ENCODE data around the gene CTDSPL. TPM values are rescaled to one million over a fixed set of nuclear protein-coding genes. Genes with fewer than 3 reads are reported as not detected.

Gene CTDSPL
- total and polyA plus RNA-seq, 2 of the 13 experiments (the other 11 are each of a cell fraction or from before 2014, with no cell fraction given), result 26.1 to 142 TPM

GRCh38 chr3:37986479-37987314, 125.0 kb downstream of the CTDSPL start (continued):
- TF ChIP-seq DRAP1 (CRISPR knock-in tag; IDR thresholded peaks at IDR 0.05) (no peak), PLSCR1 (CRISPR knock-in tag; IDR thresholded peaks at IDR 0.05; ENCODE audit: borderline replicate concordance) (no peak), ZNF816 (CRISPR knock-in tag; IDR thresholded peaks at IDR 0.05; ENCODE audit: borderline replicate concordance) (no peak), YEATS4 (CRISPR knock-in tag; IDR thresholded peaks at IDR 0.05; ENCODE audit: borderline replicate concordance) (no peak), BHLHE40 (IDR thresholded peaks at IDR 0.05; ENCODE audit: low read length) (no peak), ZFAT (CRISPR knock-in tag; conservative IDR thresholded peaks at IDR 0.05) (no peak), ZNF556 (CRISPR knock-in tag; IDR thresholded peaks at IDR 0.05; ENCODE audit: borderline replicate concordance) (no peak), ZNF354B (CRISPR knock-in tag; IDR thresholded peaks at IDR 0.05) (no peak), ZNF263 (CRISPR knock-in tag; IDR thresholded peaks at IDR 0.05) (peak; percentile 74; the same call in 1 of the 2 replicates), FOXK1 (CRISPR knock-in tag; IDR thresholded peaks at IDR 0.05; ENCODE audit: borderline replicate concordance, low read depth) (no peak), CBX2 (IDR thresholded peaks at IDR 0.05; ENCODE audit: low read depth, low read length) (no peak), CBX2 (CRISPR knock-in tag; IDR thresholded peaks at IDR 0.05; ENCODE audit: low read depth) (no peak), MIXL1 (CRISPR knock-in tag; IDR thresholded peaks at IDR 0.05) (no peak), ZNF644 (CRISPR knock-in tag; IDR thresholded peaks at IDR 0.05; ENCODE audit: low read depth) (no peak), ONECUT2 (CRISPR knock-in tag; IDR thresholded peaks at IDR 0.05) (no peak), ZNF776 (CRISPR knock-in tag; IDR thresholded peaks at IDR 0.05) (no peak), JDP2 (CRISPR knock-in tag; IDR thresholded peaks at IDR 0.05; ENCODE audit: borderline replicate concordance) (no peak), CBX5 (CRISPR knock-in tag; IDR thresholded peaks at IDR 0.05; ENCODE audit: borderline replicate concordance) (no peak; the same call in 1 of the 2 replicates), SP1 (IDR thresholded peaks at IDR 0.05) (no peak), SP1 (CRISPR knock-in tag; IDR thresholded peaks at IDR 0.05) (no peak), ZNF460 (CRISPR knock-in tag; IDR thresholded peaks at IDR 0.05; ENCODE audit: borderline replicate concordance) (no peak), ATF3 (CRISPR knock-in tag; IDR thresholded peaks at IDR 0.05) (no peak), HNRNPL (IDR thresholded peaks at IDR 0.05; ENCODE audit: low read depth, low read length) (0 out of 2 replicates have a peak, but pooled peaks have one; percentile 14)
- TF ChIP-seq, protein P1, sequence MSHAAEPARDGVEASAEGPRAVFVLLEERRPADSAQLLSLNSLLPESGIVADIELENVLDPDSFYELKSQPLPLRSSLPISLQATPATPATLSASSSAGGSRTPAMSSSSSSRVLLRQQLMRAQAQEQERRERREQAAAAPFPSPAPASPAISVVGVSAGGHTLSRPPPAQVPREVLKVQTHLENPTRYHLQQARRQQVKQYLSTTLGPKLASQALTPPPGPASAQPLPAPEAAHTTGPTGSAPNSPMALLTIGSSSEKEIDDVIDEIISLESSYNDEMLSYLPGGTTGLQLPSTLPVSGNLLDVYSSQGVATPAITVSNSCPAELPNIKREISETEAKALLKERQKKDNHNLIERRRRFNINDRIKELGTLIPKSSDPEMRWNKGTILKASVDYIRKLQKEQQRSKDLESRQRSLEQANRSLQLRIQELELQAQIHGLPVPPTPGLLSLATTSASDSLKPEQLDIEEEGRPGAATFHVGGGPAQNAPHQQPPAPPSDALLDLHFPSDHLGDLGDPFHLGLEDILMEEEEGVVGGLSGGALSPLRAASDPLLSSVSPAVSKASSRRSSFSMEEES (CRISPR knock-in tag; IDR thresholded peaks at IDR 0.05), result no peak
- TF ChIP-seq, protein P2, sequence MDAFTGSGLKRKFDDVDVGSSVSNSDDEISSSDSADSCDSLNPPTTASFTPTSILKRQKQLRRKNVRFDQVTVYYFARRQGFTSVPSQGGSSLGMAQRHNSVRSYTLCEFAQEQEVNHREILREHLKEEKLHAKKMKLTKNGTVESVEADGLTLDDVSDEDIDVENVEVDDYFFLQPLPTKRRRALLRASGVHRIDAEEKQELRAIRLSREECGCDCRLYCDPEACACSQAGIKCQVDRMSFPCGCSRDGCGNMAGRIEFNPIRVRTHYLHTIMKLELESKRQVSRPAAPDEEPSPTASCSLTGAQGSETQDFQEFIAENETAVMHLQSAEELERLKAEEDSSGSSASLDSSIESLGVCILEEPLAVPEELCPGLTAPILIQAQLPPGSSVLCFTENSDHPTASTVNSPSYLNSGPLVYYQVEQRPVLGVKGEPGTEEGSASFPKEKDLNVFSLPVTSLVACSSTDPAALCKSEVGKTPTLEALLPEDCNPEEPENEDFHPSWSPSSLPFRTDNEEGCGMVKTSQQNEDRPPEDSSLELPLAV (CRISPR knock-in tag; conservative IDR thresholded peaks at IDR 0.05; ENCODE audit: low read depth), result no peak

All from HepG2 (cell line).